ENCODE results near the gene THNSL1. TPM values are rescaled to one million over a fixed set of nuclear protein-coding genes. Genes with fewer than 3 reads are reported as not detected.

THNSL1 gene
- total RNA-seq, 2 experiments from 2014 or later, result 9.9 to 10.0 TPM

GRCh38 chr10:25057886-25058285 is 41.5 kb downstream of the THNSL1 start:
- Mint-ChIP-seq H3K27ac (no peak overlapping the region), H3K9me3 (no peaks in the 10 kb centered on the region), H3K4me1 (ENCODE audit: low read depth) (peaks cover 9% of the 10 kb centered on the region), H3K36me3 (ENCODE audit: low read depth) (no peaks in the 10 kb centered on the region), H3K4me3 (no peak overlapping the region), H3K27me3 (no peaks in the 10 kb centered on the region)
- intact Hi-C loops (cut with micrococcal nuclease), result no loop called here
- CTCF ChIA-PET, result no interaction called here
- ATAC-seq (no peak), DNase-seq (no peak)
- POLR2A ChIA-PET, result no interaction called here
- no peak for TF ChIP-seq CTCF (IDR thresholded peaks at IDR 0.05)

- ChIA-PET POLR2A (no interaction called here), CTCF (interaction anchor here (1.5 kb wide), 1 partner anchor 21 kb away, joined by 3 read pairs; no protein-coding TSS in a partner anchor)
- Mint-ChIP-seq H3K27me3 (no peaks in the 10 kb centered on the region), H3K9me3 (peaks cover 2% of the 10 kb centered on the region), H3K4me1 (ENCODE audit: low read depth) (peaks cover 18% of the 10 kb centered on the region), H3K27ac (no peak overlapping the region), H3K4me3 (no peak overlapping the region), H3K36me3 (ENCODE audit: low read depth) (no peaks in the 10 kb centered on the region)
- no peak for TF ChIP-seq CTCF (IDR thresholded peaks at IDR 0.05)
- intact Hi-C loops (cut with micrococcal nuclease), result no loop called here
- ATAC-seq (no peak), DNase-seq (no peak)
These were observed 43.6 kb downstream of the THNSL1 start for GRCh38 chr10:25059990-25060389.

- no peak overlapping the region for H3K27ac Mint-ChIP-seq
- intact Hi-C loops (cut with micrococcal nuclease), result no loop called here
- CTCF ChIA-PET, result interaction anchor here (1.0 kb wide), 1 partner anchor 20 kb away, joined by 3 read pairs; no protein-coding TSS in a partner anchor
These were observed 44.7 kb downstream of the THNSL1 start for GRCh38 chr10:25061125-25061524.

GRCh38 chr10:25061711-25062449 is 45.5 kb downstream of the THNSL1 start:
- H3K4me3 Mint-ChIP-seq, result peak overlapping the region; percentile 47
- peaks cover 18% of the 10 kb centered on the region for H3K4me1 Mint-ChIP-seq (ENCODE audit: low read depth)
- peaks cover 2% of the 10 kb centered on the region for H3K9me3 Mint-ChIP-seq
- ATAC-seq, result no peak
- no peaks in the 10 kb centered on the region for H3K36me3 Mint-ChIP-seq (ENCODE audit: low read depth)
- peak overlapping the region; percentile 88 for H3K27ac Mint-ChIP-seq
- H3K27me3 Mint-ChIP-seq, result peaks cover under 1% of the 10 kb centered on the region
- POLR2A ChIA-PET, result no interaction called here
- TF ChIP-seq CTCF (IDR thresholded peaks at IDR 0.05), result no peak
- CTCF ChIA-PET, result interaction anchor here (1.0 kb wide), 1 partner anchor 20 kb away, joined by 3 read pairs; no protein-coding TSS in a partner anchor
- intact Hi-C loops (cut with micrococcal nuclease), result no loop called here
- no peak for DNase-seq

More at GRCh38 chr10:25061125-25061524, 44.7 kb downstream of the THNSL1 start:
- no peak for TF ChIP-seq CTCF (IDR thresholded peaks at IDR 0.05)
- Mint-ChIP-seq H3K27me3 (no peaks in the 10 kb centered on the region), H3K9me3 (peaks cover 2% of the 10 kb centered on the region), H3K4me3 (no peak overlapping the region), H3K36me3 (ENCODE audit: low read depth) (no peaks in the 10 kb centered on the region), H3K4me1 (ENCODE audit: low read depth) (peaks cover 18% of the 10 kb centered on the region)
- POLR2A ChIA-PET, result no interaction called here
- ATAC-seq, result no peak
- no peak for DNase-seq

GRCh38 chr10:25063157-25063556 is 46.7 kb downstream of the THNSL1 start:
- no peak for ATAC-seq
- DNase-seq, result no peak
- Mint-ChIP-seq H3K27ac (no peak overlapping the region), H3K4me3 (no peak overlapping the region), H3K4me1 (ENCODE audit: low read depth) (peaks cover 18% of the 10 kb centered on the region), H3K27me3 (peaks cover 1% of the 10 kb centered on the region), H3K36me3 (ENCODE audit: low read depth) (no peaks in the 10 kb centered on the region), H3K9me3 (peaks cover 2% of the 10 kb centered on the region)
- ChIA-PET CTCF (no interaction called here), POLR2A (no interaction called here)
- intact Hi-C loops (cut with micrococcal nuclease), result no loop called here
- no peak for TF ChIP-seq CTCF (IDR thresholded peaks at IDR 0.05)
